C4-2B (cell line): ENCODE results near the gene PTGDS.

Source experiments
- H3K27ac ChIP-seq: fragments of 450-650 bp; 2 replicates; pipeline ENCODE4 v1.5.1; 2017
- CTCF ChIP-seq: fragments of 450-650 bp; conservative IDR thresholded peaks from 2 replicates; pipeline ENCODE4 v1.5.1; 2017; ENCODE audit warnings: mild to moderate bottlenecking
- ZFX ChIP-seq: fragments of 450-650 bp; IDR thresholded peaks from 2 replicates; pipeline ENCODE4 v1.6.1; 2017

Gene PTGDS

GRCh38 chr9:136977223-136977622, at the start of gene PTGDS:
Gene PTGDS, plus strand, starts transcription at chr9:136977504. Its CDS starts 75 bp downstream, at chr9:136977579.
- no peak for TF ChIP-seq ZFX
- TF ChIP-seq CTCF = no peak
- H3K27ac ChIP-seq = no peak within 1 kb of the TSS

- no peak for TF ChIP-seq ZFX
- TF ChIP-seq CTCF = no peak
- no peak overlapping the region for H3K27ac ChIP-seq
Observed at GRCh38 chr9:136928591-136928990, 48.7 kb upstream of the PTGDS start.

- H3K27ac ChIP-seq = no peak overlapping the region
- no peak for TF ChIP-seq CTCF
- TF ChIP-seq ZFX = no peak
Observed at GRCh38 chr9:136930014-136930413, 47.3 kb upstream of the PTGDS start.

- TF ChIP-seq ZFX (no peak), CTCF (no peak)
- H3K27ac ChIP-seq = no peak overlapping the region
Observed at GRCh38 chr9:136931611-136932130, 45.6 kb upstream of the PTGDS start.

- TF ChIP-seq CTCF = no peak
- no peak for TF ChIP-seq ZFX
- no peak overlapping the region for H3K27ac ChIP-seq
Observed at GRCh38 chr9:136934277-136934676, 43.0 kb upstream of the PTGDS start.

- TF ChIP-seq CTCF = no peak
- no peak for TF ChIP-seq ZFX
- no peak overlapping the region for H3K27ac ChIP-seq
Observed at GRCh38 chr9:136935651-136936050, 41.7 kb upstream of the PTGDS start.

- TF ChIP-seq CTCF (no peak), ZFX (no peak)
- no peak overlapping the region for H3K27ac ChIP-seq
Observed at GRCh38 chr9:136936645-136937170, 40.6 kb upstream of the PTGDS start.
